GM21381 (cell line): ENCODE data around the gene NDUFAF2.
"Not testable (repeated sequence)": the region's sequence is repeated elsewhere in the genome, so short reads cannot be mapped to it uniquely, and the experiment has no call there.

ENCODE experiments used
- ATAC-seq: cut with Tn5 transposase; IDR thresholded peaks from one replicate; pipeline ENCODE4 v1.9.1; 2021; ENCODE audit warnings: mild to moderate bottlenecking, moderate library complexity; ENCODE audit not compliant: unreplicated experiment

NDUFAF2 gene

GRCh38 chr5:60992871-60993270 lies 47.9 kb downstream of the NDUFAF2 start:
- ATAC-seq: no peak

GRCh38 chr5:60993425-60993824 lies 48.4 kb downstream of the NDUFAF2 start:
- no peak for ATAC-seq

- ATAC-seq: no peak
Observed at GRCh38 chr5:60993875-60994571, 49.0 kb downstream of the NDUFAF2 start.

- no peak for ATAC-seq
Observed at GRCh38 chr5:60996368-60996767, 51.4 kb downstream of the NDUFAF2 start.

GRCh38 chr5:60997721-60998120 lies 52.7 kb downstream of the NDUFAF2 start:
- no peak for ATAC-seq

- ATAC-seq: no peak
Observed at GRCh38 chr5:61000887-61001286, 55.9 kb downstream of the NDUFAF2 start.

- no peak for ATAC-seq
Observed at GRCh38 chr5:61001647-61002046, 56.6 kb downstream of the NDUFAF2 start.

- no peak for ATAC-seq
Observed at GRCh38 chr5:61002611-61003355, 57.8 kb downstream of the NDUFAF2 start.

GRCh38 chr5:61004448-61004847 lies 59.4 kb downstream of the NDUFAF2 start:
- ATAC-seq: no peak

GRCh38 chr5:61009907-61010306 lies 64.9 kb downstream of the NDUFAF2 start:
- no peak for ATAC-seq

GRCh38 chr5:61010467-61011454 lies 65.8 kb downstream of the NDUFAF2 start:
- ATAC-seq: no peak

GRCh38 chr5:61018062-61018461 lies 73.1 kb downstream of the NDUFAF2 start:
- ATAC-seq: no peak

GRCh38 chr5:61019642-61020041 lies 74.6 kb downstream of the NDUFAF2 start:
- no peak for ATAC-seq

- ATAC-seq: no peak
Observed at GRCh38 chr5:61020415-61020814, 75.4 kb downstream of the NDUFAF2 start.

- ATAC-seq: no peak
Observed at GRCh38 chr5:61023131-61023530, 78.1 kb downstream of the NDUFAF2 start.

- ATAC-seq: no peak
Observed at GRCh38 chr5:61026004-61026403, 81.0 kb downstream of the NDUFAF2 start.

- ATAC-seq: no peak
Observed at GRCh38 chr5:61028382-61028781, 83.4 kb downstream of the NDUFAF2 start.

GRCh38 chr5:61029456-61030162 lies 84.6 kb downstream of the NDUFAF2 start:
- ATAC-seq: no peak

- no peak for ATAC-seq
Observed at GRCh38 chr5:61030163-61030482, 85.1 kb downstream of the NDUFAF2 start.

- not testable (repeated sequence) for ATAC-seq
Observed at GRCh38 chr5:61031301-61031700, 86.3 kb downstream of the NDUFAF2 start.

- no peak for ATAC-seq
Observed at GRCh38 chr5:61044545-61044944, 99.5 kb downstream of the NDUFAF2 start.
